GM21360 (cell line): ENCODE results near the gene TNFSF9.
"Not testable (repeated sequence)": the region's sequence is repeated elsewhere in the genome, so short reads cannot be mapped to it uniquely, and the experiment has no call there.

Source experiments
- ATAC-seq: cut with Tn5 transposase; IDR thresholded peaks from one replicate; pipeline ENCODE4 v1.9.1; 2021; ENCODE audit warnings: mild to moderate bottlenecking, moderate library complexity; ENCODE audit not compliant: unreplicated experiment

The TNFSF9 gene

DNA sequence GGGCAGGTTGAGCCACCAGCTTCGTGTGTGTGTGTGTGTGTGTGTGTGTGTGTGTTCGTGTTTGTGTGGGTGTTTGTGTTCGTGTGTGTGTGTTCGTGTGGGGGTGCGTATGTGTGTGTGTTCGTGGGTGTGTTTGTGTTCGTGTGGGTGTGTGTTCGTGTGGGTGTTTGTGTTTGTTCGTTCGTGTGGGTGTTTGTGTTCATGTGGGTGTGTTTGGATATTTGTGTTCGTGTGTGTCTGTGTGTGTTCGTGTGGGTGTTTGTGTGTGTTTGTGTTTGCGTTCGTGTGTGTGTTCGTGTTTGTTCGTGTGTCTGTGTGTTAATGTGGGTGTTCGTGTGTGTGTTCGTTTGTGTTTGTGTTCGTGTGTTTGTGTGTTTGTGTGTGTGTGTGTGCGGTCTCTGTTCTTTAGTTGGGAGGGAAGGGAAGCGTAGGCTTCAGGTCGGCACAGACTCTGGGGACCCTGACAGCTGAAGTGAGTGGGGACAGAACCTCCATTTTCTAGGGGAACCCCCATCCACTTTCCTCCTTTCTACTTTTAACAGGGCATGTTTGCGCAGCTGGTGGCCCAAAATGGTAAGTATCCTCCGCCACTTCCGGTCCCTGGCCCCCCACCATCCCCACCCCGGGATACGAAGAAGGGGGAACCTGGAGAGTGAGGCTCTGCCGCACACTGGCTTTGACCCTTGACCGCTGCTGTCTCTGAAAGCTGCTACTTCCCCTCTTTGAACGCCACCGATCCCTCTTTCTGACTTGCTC lies 1.6 kb downstream of the TNFSF9 start:
- no peak for ATAC-seq

DNA sequence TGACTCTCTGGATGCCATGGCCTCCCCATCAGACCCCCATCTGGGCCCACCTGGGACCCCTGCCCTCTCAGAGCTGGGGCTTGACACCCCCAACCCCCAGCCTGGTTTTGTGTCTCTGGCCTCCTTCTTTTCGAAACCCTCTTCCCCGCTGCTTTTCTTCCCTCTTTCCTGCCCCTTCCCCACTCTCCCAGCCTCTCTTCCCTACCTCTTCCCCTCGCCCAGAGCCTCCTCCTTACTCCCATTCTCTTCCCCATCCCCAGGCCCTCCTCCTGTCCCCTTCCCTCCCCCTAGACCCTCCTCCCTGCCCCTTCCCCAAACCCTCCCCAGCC lies 2.1 kb downstream of the TNFSF9 start:
- no peak for ATAC-seq

DNA sequence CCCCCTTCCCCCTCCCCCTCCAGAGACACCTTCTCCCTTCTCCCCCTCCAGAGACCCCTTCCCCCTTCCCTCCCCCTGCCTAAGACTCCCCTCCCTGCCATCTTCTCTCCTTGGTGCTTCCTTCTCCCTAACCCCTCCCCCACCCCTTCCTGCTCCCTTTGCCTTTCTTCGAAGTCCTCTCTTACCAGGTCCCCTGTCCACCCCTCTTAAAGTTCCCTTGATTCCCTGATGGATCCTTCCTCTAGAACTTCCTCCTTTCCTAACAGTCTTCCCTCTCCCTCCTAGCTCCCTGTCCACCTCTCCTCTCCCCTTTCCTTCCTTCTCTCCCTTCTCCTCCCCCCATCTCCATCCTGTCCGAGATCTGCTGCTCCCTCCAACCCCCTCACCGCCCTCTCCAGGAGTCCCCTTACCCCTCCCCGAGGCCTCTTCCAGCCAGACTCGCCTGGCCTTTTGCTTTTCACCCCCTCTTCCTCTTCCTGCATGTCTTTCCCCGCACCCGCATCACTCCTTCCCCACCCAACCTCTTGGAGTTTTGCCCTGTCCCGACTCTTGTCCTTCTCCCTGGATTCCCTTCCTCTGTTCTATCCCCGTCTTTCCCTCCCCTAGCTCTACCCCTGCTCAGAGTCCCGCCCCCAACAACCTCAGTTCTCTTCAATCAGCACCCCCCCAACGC lies 3.1 kb downstream of the TNFSF9 start:
- ATAC-seq = no peak

DNA sequence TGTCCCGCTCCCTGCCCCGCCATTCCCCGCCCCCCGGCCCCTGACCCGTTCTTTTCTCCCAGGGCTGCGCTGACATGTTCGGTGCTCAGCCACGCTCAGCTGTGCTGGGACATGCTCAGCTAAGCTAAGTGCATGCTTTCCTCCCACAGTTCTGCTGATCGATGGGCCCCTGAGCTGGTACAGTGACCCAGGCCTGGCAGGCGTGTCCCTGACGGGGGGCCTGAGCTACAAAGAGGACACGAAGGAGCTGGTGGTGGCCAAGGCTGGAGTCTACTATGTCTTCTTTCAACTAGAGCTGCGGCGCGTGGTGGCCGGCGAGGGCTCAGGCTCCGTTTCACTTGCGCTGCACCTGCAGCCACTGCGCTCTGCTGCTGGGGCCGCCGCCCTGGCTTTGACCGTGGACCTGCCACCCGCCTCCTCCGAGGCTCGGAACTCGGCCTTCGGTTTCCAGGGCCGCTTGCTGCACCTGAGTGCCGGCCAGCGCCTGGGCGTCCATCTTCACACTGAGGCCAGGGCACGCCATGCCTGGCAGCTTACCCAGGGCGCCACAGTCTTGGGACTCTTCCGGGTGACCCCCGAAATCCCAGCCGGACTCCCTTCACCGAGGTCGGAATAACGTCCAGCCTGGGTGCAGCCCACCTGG lies 3.7 kb downstream of the TNFSF9 start:
- no peak for ATAC-seq

DNA sequence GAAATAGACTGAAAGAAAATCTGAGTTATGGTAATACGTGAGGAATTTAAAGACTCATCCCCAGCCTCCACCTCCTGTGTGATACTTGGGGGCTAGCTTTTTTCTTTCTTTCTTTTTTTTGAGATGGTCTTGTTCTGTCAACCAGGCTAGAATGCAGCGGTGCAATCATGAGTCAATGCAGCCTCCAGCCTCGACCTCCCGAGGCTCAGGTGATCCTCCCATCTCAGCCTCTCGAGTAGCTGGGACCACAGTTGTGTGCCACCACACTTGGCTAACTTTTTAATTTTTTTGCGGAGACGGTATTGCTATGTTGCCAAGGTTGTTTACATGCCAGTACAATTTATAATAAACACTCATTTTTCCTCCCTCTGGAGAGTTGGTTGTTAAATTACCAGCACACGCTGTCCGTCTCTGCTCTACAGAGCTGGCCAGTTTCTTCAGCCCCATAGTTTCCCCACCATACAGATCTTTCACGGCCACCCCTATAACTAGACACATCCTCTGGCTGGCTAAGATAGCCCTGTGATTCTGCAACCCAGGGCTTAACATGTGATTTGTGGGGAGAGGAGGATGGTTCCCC lies 4.8 kb downstream of the TNFSF9 start:
- ATAC-seq = no peak

DNA sequence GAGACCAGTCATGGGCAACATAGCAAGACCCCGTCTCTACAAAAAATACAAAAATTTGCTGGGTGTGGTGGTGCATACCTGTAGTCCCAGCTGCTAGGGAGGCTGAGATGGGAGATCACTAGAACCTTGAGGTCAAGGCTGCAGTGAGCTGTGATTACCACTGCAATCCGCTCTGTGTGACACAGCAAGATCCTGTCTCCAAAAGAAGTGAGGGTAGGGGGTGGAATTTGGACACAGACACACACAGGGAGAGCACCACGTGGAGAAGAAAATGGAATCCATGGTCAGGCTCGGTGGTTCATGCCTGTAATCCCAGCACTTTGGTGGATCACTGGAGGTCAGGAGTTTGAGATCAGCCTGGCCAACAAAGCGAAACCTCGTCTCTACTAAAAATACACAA lies 8.7 kb downstream of the TNFSF9 start:
- no peak for ATAC-seq

DNA sequence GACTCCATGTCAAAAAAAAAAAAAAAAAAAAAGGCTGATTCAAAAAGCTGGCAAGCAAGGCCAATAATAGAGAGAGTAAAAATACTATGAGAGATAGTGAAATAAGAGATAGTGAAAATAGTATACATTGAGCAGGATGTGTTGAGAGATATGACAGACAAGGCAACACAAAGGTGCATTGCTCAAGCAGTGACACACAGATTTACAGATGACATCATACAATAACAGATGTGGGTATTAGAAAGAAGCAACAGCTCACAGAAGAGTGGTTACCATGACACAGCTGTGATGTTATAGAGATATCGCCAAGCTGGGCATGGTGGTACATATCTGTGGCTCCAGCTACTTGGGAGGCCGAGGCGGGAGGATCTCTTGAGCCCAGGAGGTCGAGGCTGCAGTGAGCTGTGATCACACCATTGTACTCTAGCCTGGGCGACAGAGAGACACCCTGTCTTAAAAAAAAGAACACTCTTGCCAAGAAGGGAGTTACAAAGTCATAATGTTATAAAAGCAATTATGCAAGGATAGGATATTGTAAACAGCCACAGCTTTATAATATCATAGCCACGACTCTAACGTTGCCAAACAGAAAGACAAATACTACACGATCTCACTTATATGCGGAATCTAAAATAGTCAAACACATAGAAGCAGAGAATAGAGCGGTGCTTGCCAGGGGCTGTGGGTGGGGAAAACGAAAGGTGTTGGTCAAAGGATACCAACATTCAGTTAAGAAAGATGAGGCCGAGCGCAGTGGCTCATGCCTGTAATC lies 10.3 kb downstream of the TNFSF9 start:
- no peak for ATAC-seq

DNA sequence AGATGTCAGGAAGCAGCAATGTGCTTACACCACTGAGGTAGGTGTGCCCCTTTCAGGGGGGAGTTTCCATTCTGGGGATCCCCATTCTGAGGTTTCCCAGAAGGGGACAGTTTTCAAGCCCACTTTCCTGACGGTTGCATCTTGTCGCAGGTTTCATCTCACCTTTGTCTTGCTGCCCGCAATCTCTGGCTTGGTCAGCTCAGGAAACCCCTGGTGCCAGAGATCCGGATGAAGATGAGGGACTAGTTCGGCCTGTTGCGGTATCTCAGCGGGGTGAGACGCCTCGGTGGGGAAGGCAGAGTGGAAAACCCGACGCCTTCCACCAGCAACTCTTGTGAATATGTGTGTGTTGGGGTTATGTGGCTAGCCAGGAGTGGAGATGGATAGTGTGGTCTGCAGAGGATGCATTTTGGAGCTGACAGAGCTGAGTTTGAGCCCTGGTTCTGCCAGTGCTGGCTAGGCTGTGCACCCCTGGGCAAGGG lies 13.1 kb downstream of the TNFSF9 start:
- no peak for ATAC-seq

DNA sequence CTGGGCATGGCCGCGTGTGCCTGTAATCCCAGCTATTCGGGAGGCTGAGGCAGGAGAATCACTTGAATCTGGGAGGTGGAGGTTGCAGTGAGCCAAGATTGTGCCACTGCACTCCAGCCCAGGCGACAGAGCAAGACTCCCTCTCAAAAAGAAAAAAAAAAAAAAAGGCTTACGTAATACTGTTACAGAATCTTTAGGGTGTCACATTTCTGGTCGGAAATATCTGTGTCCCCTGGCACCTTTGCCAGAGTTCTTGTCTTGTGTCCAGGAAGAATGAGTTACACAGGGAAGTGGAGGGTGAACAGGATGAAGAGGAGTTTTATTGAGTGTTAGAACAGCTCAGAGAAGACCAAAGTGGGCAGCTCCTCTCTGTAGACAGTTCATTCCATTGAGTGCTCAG lies 19.9 kb downstream of the TNFSF9 start:
- not testable (repeated sequence) for ATAC-seq

DNA sequence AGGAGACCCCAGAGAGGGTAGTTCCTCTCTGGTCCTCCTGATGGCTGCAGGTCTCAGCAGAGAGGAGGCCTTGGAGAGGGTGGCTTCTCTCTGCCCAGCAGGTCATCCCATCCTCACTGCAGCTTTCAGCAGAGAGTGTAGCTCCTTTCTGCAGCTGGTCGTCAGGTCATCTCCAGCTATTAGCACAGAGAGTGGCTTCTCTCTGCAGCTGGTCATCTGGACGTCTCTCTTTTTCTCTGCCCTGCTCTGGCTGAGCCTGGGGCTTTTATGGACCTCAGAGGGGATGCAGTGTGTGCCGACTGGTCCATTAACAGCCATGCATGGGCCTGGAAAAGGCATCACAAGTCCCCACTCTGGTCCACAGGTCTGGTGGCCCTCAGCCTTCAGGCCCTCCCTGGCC lies 20.3 kb downstream of the TNFSF9 start:
- ATAC-seq = no peak

DNA sequence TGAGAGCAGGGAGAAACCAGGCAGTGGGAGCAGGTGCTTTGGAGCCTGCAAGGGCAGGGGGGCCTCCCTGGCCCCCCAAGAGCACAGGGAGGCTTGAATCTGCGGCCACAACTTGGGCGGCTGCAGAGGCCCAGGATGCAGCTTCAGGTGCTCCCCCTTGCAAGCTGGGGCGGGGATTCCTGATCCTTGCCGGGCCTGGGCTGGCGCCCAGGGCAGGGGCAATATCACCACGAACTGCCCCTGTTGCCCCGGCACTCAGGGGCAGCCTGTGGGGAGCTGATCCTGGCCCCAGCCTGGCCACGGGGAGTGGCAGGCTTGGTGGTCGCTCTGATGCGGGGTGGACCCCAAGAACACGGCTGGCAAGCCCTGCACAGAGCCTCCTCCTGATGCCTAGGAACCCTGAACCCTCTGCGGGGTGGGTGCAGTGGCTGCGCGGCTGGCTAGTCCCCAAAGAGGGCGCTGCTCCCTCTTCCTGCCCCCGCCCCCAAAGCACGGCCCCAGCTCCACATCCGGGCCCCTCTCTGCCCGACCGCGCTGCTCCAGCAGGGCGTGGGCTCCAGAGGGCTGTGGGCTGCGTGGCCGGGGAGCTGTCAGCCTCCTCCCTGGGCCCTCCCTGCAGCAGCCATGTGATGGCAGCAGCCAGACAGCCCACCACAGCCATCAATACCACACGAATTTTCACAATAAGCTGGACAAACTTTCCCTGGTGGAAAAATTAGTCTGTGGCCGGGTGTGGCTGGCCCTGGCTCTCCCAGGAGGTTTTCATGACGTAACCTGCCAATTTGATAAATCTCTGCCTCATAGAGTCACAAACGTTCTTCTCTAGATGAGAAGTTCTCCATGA lies 21.0 kb downstream of the TNFSF9 start:
- ATAC-seq = no peak

DNA sequence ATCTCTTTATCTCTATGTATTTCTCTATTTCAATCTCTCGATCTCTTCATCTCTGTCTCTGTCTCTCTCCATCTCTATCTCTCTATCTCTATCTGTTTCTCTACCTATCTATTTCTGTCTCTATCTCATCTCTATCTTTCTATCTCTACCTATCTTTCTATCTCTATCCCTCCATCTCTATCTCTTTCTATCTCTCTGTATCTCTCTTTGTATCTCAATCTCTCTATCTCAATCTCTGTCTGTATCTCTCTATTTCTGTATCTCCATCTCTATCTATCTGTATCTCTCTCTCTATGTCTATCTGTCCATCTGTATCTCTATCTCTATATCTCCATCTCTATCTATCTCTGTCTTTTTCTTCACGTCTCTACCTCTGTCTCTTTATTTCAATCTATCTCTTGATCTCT lies 25.2 kb downstream of the TNFSF9 start:
- ATAC-seq = no peak

DNA sequence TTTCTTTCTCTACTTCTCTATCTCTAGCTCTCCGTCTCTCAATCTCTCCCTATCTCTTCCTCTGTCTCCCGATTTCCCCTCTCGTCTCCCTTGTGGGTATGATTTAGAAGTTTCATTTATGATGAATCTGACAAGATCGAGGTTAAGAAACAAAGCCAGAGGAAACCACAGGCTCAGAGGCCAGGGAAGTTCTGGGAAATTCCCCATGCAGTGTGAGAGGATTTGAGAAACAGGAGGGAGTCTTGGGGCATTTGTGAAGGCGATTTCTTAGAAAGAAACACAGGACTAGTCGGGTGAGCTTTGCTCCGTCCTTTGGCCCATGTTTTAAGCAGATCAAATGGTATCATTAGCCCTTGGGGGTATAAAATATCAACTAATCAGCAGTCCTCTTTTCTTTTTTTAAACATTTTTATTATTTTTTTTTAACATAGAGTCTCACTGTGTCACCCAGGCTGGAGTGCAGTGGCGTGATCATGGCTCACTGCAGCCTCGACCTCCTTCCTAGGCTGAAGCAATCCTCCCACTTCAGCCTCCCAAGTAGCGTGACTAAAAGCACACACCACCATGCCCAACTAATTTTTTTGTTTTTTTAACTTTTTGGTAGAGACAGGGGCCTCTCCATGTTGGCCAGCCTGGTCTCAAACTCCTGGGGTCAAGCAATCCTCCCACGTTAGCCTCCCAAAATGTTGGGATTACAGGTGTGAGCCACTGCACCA lies 25.8 kb downstream of the TNFSF9 start:
- ATAC-seq = no peak

DNA sequence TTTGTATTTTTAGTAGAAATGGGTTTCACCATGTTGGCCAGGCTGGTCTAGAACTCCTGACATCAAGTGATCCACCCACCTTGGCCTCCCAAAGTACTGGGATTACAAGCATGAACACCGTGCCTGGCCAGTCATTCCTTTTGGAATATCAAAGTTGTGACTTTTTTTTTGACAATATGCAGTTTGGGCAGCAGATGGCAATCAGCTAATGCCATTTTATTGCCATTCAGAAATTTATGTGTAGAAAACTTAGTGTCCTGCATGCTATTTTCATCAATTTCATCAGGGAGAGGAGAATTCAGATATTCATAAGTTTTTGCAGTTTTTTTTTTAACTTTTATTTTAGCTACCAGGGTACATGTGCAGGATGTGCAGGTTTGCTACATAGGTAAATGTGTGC lies 31.6 kb downstream of the TNFSF9 start:
- ATAC-seq = not testable (repeated sequence)

DNA sequence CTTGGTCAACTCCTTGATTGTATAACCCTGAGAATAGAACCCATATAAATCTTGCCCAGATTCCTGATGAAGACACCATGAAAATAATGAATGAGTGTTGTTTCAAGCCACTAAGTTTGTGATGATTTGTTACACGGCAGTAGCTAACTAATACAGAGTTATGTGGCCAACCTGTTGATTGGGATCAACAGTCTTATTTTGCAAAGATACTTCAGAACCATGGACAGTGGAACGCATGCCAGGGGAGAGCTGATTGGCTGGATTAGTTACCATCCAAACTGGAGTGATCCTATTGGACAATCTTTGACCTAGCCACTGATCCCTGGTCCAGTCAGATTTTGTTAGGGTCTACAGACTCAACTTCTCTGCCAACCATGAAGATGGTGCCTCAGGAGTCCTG lies 33.6 kb downstream of the TNFSF9 start:
- no peak for ATAC-seq

DNA sequence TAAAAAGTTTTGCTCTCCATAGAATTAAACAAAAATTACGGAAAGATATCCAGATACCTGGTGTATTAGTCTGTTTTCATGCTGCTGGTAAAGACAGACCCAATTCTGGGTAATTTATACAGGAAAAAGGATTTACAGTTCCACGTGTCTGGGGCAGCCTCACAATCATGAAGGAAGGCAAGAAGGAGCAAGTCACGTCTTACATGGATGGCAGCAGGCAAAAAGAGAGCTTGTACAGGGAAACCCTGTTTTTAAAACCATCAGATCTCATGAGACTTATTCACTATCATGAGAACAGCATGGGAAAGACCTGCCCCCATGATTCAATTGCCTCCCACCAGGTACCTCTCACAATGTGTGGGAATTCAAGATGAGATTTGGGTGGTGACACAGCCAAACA lies 35.9 kb downstream of the TNFSF9 start:
- ATAC-seq = not testable (repeated sequence)

DNA sequence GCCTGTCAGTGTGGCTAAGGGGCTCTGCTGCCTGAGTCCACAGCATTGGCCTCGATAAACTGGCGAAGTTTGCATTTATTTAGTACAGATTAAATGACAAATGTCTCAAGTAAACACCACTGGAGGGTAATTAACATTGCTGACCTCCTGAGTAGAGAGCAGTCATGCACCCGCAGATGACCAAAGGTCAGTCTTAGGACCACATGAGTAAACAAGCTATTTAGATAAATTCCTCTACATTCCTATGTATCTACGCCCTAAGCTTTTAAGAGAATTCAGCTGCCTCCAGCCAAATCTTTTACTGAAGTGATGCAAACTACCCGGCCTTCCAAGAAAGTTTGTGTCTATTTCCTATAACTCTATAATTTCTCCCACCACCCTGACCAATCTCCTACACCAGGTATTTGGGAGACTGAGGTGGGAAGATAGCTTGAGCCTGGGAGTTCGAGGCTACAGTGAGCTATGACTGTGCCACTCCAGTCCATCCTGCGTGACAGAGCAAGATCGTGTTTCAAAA lies 37.2 kb downstream of the TNFSF9 start:
- no peak for ATAC-seq

DNA sequence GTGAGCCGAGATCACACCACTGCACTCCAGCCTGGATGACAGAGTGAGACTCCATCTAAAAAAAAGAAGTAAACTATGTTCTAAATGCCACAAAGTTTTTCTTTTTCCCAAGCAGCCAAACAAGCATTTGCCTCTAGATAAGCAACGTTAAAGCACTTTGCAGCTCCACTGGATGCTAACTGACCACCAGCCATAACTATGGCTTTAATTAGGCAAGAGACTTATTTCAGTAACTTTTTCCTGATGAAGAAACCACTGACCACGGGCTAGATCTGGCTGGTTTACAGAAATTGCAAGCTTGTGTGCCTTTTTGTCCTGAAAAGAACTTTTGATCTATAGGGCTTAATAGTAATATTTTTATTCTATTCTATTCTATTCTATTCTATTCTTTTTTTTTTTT lies 38.0 kb downstream of the TNFSF9 start:
- no peak for ATAC-seq

DNA sequence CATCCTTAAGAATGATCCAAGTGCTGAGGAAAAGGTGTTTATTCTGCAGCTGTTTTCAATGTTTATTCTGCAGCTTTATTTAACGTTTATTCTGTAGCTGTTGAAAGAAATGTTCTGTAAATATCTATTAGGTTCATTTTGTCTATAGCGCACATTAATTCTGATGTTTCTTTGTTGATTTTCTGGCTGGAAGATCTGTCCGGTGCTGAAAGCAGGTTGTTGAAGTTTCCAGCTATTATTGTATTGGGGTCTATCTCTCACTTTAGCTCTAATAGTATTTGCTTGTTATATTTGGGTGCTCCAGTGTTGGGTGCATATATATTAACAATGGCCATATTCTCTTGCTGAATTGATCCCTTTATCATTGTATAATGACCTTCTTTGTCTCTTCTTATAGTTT lies 39.9 kb downstream of the TNFSF9 start:
- ATAC-seq = no peak
